Measurements from ENCODE around the gene CBR4.

CBR4 gene

DNA sequence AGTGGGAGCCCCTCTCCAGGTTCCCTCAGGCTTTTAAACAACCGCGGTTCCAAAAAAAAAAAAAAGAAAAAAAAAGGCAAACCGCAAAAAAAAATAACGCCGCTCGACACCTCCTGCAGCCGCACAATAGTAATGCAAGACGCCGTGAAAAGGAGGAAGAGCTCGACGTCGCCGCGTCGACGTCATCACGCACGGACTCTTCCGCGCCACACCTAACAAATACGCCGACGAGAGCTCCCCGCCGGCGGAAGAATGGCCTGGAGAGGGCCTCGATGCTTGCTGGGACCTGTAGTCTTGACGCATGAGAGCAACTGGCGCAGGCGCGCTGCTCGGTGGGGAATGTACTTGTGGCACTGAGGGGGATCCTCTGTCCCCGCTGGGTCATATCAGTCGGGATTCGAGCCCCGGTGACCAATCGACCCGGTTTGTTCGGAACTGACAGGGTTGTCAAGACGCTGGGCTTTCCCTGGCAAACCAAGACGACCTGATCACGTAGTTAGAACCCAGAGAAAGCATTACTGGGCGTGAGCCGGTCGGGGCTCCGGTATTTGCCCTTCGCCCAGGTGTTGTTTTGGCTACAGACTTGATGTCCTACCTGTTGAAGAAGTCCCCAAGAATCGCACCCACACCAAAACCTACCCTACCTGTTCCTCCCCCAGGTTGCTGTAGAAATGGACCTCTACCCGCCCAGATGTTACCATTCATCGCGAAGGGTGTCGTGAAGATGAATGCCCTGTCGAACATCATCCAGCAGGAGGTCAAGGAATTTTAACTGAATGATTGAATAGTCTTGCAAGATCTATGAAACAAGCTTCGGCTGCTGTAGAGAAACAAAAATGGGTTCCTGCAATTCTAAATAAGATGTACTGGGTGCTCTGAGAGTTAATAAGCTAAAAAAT is at the start of gene CBR4:
TSS of gene CBR4 (minus strand) at position 131 of the 899 bp plus-strand sequence. CDS start 166 bp downstream, outside the sequence.
- Mint-ChIP-seq H3K36me3 (ENCODE audit: low read depth) (peaks cover 7% of the 10 kb centered on the region), H3K27me3 (ENCODE audit: low read depth) (no peaks in the 10 kb centered on the region), H3K4me1 (peaks cover 53% of the 10 kb centered on the region), H3K4me3 (peak within 1 kb of the TSS; percentile 95 to 100 (median 98)), H3K9me3 (no peaks in the 10 kb centered on the region), H3K27ac (peak within 1 kb of the TSS; percentile 97 to 100 (median 97))
- TF ChIP-seq, protein P1, sequence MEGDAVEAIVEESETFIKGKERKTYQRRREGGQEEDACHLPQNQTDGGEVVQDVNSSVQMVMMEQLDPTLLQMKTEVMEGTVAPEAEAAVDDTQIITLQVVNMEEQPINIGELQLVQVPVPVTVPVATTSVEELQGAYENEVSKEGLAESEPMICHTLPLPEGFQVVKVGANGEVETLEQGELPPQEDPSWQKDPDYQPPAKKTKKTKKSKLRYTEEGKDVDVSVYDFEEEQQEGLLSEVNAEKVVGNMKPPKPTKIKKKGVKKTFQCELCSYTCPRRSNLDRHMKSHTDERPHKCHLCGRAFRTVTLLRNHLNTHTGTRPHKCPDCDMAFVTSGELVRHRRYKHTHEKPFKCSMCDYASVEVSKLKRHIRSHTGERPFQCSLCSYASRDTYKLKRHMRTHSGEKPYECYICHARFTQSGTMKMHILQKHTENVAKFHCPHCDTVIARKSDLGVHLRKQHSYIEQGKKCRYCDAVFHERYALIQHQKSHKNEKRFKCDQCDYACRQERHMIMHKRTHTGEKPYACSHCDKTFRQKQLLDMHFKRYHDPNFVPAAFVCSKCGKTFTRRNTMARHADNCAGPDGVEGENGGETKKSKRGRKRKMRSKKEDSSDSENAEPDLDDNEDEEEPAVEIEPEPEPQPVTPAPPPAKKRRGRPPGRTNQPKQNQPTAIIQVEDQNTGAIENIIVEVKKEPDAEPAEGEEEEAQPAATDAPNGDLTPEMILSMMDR (IDR thresholded peaks at IDR 0.05; ENCODE audit: unreplicated experiment in 3 of 3), result peak; percentile 17 to 59 (median 57)

DNA sequence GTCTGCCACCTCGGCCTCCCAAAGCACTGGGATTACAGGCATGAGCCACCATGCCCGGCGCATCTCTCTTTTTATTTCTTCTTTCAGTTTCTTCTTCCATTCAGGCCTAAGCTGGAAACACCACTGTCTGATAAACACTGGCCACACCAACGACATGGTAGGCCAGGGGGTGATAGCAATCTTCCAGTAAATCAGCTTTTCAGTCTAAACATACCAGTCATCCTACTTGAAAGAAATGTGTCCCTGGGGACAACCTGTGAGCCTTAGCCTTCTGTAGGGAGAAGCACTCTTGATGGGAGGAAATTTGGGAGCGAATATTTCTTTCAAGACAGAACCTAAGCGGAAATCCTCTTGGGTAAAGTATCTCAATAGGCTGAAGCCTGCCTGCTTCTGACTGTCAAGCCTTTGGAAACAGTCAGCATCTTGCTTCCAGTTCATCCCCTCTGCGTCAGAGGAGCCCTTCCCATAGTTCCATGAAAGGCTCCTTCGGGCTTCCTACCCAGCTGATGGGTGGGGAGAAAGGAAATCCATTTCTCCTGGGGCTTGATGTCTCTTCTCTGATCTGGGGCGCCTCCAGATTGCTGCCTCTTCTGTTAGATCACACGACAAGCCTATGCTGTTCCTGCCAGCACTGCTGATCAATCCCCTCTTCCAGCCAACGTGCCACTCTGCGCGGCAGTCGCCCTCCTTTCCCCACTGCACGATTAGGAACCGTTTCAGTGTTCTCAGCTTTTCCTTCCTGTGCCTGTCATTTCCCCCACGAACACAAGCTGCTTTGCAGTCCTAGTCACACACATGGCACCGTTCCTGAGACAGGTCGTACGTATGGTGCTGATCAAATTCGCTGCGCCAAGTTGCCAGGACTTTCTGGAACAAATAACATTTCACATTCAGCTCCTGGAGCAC is 49.5 kb upstream of the CBR4 start:
- H3K27ac Mint-ChIP-seq, result peak overlapping the region; percentile 63 to 92 (median 78)
- TF ChIP-seq, protein P1 (IDR thresholded peaks at IDR 0.05; ENCODE audit: unreplicated experiment in 3 of 3), result no peak
- H3K9me3 Mint-ChIP-seq, result no peaks in the 10 kb centered on the region
- peaks cover 3% of the 10 kb centered on the region for H3K27me3 Mint-ChIP-seq (ENCODE audit: low read depth)
- H3K4me1 Mint-ChIP-seq, result peaks cover 31% of the 10 kb centered on the region
- no peaks in the 10 kb centered on the region for H3K36me3 Mint-ChIP-seq (ENCODE audit: low read depth)
- H3K4me3 Mint-ChIP-seq, result no peak overlapping the region

DNA sequence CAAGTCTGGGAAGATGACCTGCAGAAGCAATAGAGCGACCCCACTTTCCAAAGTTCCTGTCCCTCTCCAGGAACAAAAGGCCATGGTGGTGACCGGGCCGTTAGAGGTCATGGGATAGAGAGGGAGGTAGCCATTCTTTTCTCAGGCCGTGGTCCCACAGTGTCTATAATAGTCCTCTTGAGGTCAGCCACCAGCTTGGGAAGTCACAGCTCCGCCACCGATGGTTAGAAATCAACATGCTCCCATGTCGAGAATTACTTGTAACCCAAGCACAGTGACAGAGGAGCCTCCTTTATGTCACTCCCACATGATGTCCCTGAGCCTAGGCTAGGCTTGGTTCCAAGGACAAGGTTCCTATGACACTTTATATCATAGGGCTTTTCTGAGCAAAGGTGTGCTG is 48.3 kb upstream of the CBR4 start:
- H3K27me3 Mint-ChIP-seq (ENCODE audit: low read depth), result peaks cover 3% of the 10 kb centered on the region
- H3K4me1 Mint-ChIP-seq, result peaks cover 30% of the 10 kb centered on the region
- no peaks in the 10 kb centered on the region for H3K36me3 Mint-ChIP-seq (ENCODE audit: low read depth)
- no peaks in the 10 kb centered on the region for H3K9me3 Mint-ChIP-seq
- H3K27ac Mint-ChIP-seq, result no peak overlapping the region
- no peak overlapping the region for H3K4me3 Mint-ChIP-seq
- TF ChIP-seq, protein P1 (IDR thresholded peaks at IDR 0.05; ENCODE audit: unreplicated experiment in 3 of 3), result no peak

DNA sequence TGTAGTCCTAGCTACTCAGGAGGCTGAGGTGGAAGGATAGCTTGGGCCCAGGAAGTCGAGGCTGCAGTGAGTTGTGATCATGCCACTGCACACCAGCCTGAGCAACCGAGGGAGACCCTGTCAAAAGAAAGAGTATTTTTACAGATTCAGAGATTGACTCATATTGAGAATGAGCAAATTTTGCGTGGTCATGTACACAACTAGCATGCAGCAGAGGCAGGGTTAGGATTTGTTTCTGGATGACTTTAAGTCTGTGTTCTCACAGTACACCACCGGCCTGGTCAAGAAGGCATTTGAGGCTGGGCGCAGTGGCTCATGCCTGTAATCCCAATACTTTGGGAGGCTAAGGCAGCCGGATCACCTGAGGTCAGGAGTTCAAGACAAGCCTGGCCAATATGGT is 44.8 kb upstream of the CBR4 start:
- Mint-ChIP-seq H3K4me1 (peaks cover 41% of the 10 kb centered on the region), H3K4me3 (no peak overlapping the region), H3K27me3 (ENCODE audit: low read depth) (no peaks in the 10 kb centered on the region), H3K9me3 (no peaks in the 10 kb centered on the region), H3K27ac (peak overlapping the region in 1 of 3 experiments; percentile 47), H3K36me3 (ENCODE audit: low read depth) (no peaks in the 10 kb centered on the region)
- TF ChIP-seq, protein P1 (IDR thresholded peaks at IDR 0.05; ENCODE audit: unreplicated experiment in 3 of 3), result no peak

DNA sequence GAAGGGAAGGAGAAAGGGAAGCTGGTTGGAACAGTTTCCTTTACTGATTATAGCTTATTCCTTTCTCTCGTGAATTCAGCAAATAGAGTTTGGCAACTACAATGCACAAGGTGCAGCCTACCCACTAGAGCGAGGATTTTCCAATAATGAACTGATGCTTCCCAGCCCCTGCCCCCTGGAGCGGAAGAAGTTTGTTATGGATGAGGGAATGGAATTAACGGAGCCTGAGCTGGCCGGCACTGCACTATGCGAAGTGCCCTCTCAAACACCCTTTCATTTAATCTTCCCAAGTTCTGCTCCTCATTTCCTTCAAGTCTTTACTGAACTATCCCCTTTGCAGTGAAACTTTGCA is 42.5 kb upstream of the CBR4 start:
- no peaks in the 10 kb centered on the region for H3K36me3 Mint-ChIP-seq (ENCODE audit: low read depth)
- H3K9me3 Mint-ChIP-seq, result no peaks in the 10 kb centered on the region
- peaks cover 51% of the 10 kb centered on the region for H3K4me1 Mint-ChIP-seq
- peak overlapping the region in 1 of 3 experiments; percentile 11 for H3K4me3 Mint-ChIP-seq
- TF ChIP-seq, protein P1 (IDR thresholded peaks at IDR 0.05; ENCODE audit: unreplicated experiment in 3 of 3), result no peak
- H3K27ac Mint-ChIP-seq, result peak overlapping the region; percentile 7 to 94 (median 91)
- H3K27me3 Mint-ChIP-seq (ENCODE audit: low read depth), result peaks cover 3% of the 10 kb centered on the region
